ENCODE measurements around the gene UNK. TPM values are rescaled to one million over a fixed set of nuclear protein-coding genes. Genes with fewer than 3 reads are reported as not detected.

UNK gene
- total RNA-seq, 1 experiment from 2014 or later: 16.0 TPM

- TSS peak; percentile 84 for BruUV-seq (replicated peaks)
- ChIA-PET POLR2A (interaction anchor here (0.6 to 8.0 kb wide), 72 partner anchors 8 to 1166 kb away, joined by 3 to 153 read pairs (median 4); partner anchors contain the start of genes ACOX1, GALK1, GGA3 and ITGB4), CTCF (interaction anchor here (0.6 to 1.0 kb wide), 2 partner anchors 76 to 193 kb away, joined by 3 to 5 read pairs; partner anchors contain the start of gene WBP2)
- H3K27ac Mint-ChIP-seq (ENCODE audit: low read depth, unreplicated experiment): peak overlapping the region; percentile 100
- no peak for TF ChIP-seq CTCF (IDR thresholded peaks at IDR 0.05; ENCODE audit: unreplicated experiment)
- intact Hi-C loops (cut with micrococcal nuclease): loop anchor here (2.0 to 5.0 kb wide), 2 partner anchors 38 to 97 kb away; no protein-coding TSS in a partner anchor
- peak overlapping the region; percentile 93 for H3K4me3 Mint-ChIP-seq (ENCODE audit: unreplicated experiment)
- peaks cover 49% of the 10 kb centered on the region for H3K36me3 Mint-ChIP-seq (ENCODE audit: insufficient read depth, unreplicated experiment)
- no peaks in the 10 kb centered on the region for H3K27me3 Mint-ChIP-seq (ENCODE audit: insufficient read depth, unreplicated experiment)
- no peaks in the 10 kb centered on the region for H3K9me3 Mint-ChIP-seq (ENCODE audit: unreplicated experiment)
- peaks cover 18% of the 10 kb centered on the region for H3K4me1 Mint-ChIP-seq (ENCODE audit: insufficient read depth, unreplicated experiment)
- peak; percentile 100 for DNase-seq (ENCODE audit: unreplicated experiment)
Measured at GRCh38 chr17:75779250-75779986, 5.2 kb upstream of the UNK start.

- H3K27ac Mint-ChIP-seq (ENCODE audit: low read depth, unreplicated experiment): peak overlapping the region; percentile 100
- peaks cover 54% of the 10 kb centered on the region for H3K36me3 Mint-ChIP-seq (ENCODE audit: insufficient read depth, unreplicated experiment)
- no TSS peak for BruUV-seq (replicated peaks)
- no peaks in the 10 kb centered on the region for H3K27me3 Mint-ChIP-seq (ENCODE audit: insufficient read depth, unreplicated experiment)
- H3K4me1 Mint-ChIP-seq (ENCODE audit: insufficient read depth, unreplicated experiment): peaks cover 21% of the 10 kb centered on the region
- H3K4me3 Mint-ChIP-seq (ENCODE audit: unreplicated experiment): peak overlapping the region; percentile 93
- ChIA-PET CTCF (interaction anchor here (0.5 to 1.2 kb wide), 3 partner anchors 75 to 608 kb away, joined by 3 to 4 read pairs (median 4); partner anchors contain the start of gene WBP2), POLR2A (interaction anchor here (0.6 to 8.0 kb wide), 68 partner anchors 9 to 1167 kb away, joined by 3 to 153 read pairs (median 4); partner anchors contain the start of genes ACOX1, GALK1, GGA3 and ITGB4)
- DNase-seq (ENCODE audit: unreplicated experiment): no peak
- TF ChIP-seq CTCF (IDR thresholded peaks at IDR 0.05; ENCODE audit: unreplicated experiment): no peak
- no peaks in the 10 kb centered on the region for H3K9me3 Mint-ChIP-seq (ENCODE audit: unreplicated experiment)
- intact Hi-C loops (cut with micrococcal nuclease): loop anchor here (2.0 to 5.0 kb wide), 2 partner anchors 37 to 97 kb away; no protein-coding TSS in a partner anchor
Measured at GRCh38 chr17:75779987-75780889, 4.4 kb upstream of the UNK start.

GRCh38 chr17:75783069-75783783, 1.4 kb upstream of the UNK start:
- peak; percentile 58 for DNase-seq (ENCODE audit: unreplicated experiment)
- TF ChIP-seq CTCF (IDR thresholded peaks at IDR 0.05; ENCODE audit: unreplicated experiment): peak; percentile 51
- H3K9me3 Mint-ChIP-seq (ENCODE audit: unreplicated experiment): no peaks in the 10 kb centered on the region
- H3K4me1 Mint-ChIP-seq (ENCODE audit: insufficient read depth, unreplicated experiment): peaks cover 19% of the 10 kb centered on the region
- no TSS peak for BruUV-seq (replicated peaks)
- ChIA-PET CTCF (interaction anchor here (0.5 to 2.1 kb wide), 20 partner anchors 8 to 993 kb away, joined by 3 to 6 read pairs (median 4); partner anchors contain the start of gene WBP2), POLR2A (interaction anchor here (0.7 to 6.0 kb wide), 20 partner anchors 8 to 482 kb away, joined by 3 to 91 read pairs (median 8); partner anchors contain the start of genes ACOX1, FBF1, GALK1 and ITGB4)
- H3K27me3 Mint-ChIP-seq (ENCODE audit: insufficient read depth, unreplicated experiment): no peaks in the 10 kb centered on the region
- H3K4me3 Mint-ChIP-seq (ENCODE audit: unreplicated experiment): peak overlapping the region; percentile 58
- intact Hi-C loops (cut with micrococcal nuclease): no loop called here
- H3K36me3 Mint-ChIP-seq (ENCODE audit: insufficient read depth, unreplicated experiment): peaks cover 31% of the 10 kb centered on the region
- H3K27ac Mint-ChIP-seq (ENCODE audit: low read depth, unreplicated experiment): peak overlapping the region; percentile 86
